HCT116 (cell line): ENCODE results near the gene FKBP1A.

ENCODE experiments used
- ATF3 ChIP-seq: IDR thresholded peaks from 2 replicates; pipeline ENCODE4 v1.6.1; 2012
- CTCF ChIP-seq, 3 experiments: fragments of 200-600 bp in 1 of 3; sonication (generic) in 1 of 3; IDR thresholded peaks in 2 of 3; conservative IDR thresholded peaks in 1 of 3; 2 replicates each; pipeline ENCODE4 v1.5.1; 2012 to 2017; ENCODE audit warnings: low read depth in 2 of 3, low read length in 2 of 3, antibody characterized with exemption in 1 of 3, borderline replicate concordance in 1 of 3, control low read depth in 1 of 3, mild to moderate bottlenecking in 1 of 3, mixed read lengths in 1 of 3, mixed run types in 1 of 3, moderate library complexity in 1 of 3; ENCODE audit not compliant: insufficient read depth in 1 of 3
- EGR1 ChIP-seq: IDR thresholded peaks from 2 replicates; pipeline ENCODE4 v1.6.1; 2012; ENCODE audit warnings: low read depth
- EZH2 ChIP-seq: fragments of 200-600 bp; sonication (generic); IDR thresholded peaks from 2 replicates; pipeline ENCODE4 v1.6.1; 2017; ENCODE audit warnings: antibody characterized with exemption, mixed run types
- EZH2phosphoT487 ChIP-seq: fragments of 200-600 bp; IDR thresholded peaks from 2 replicates; pipeline ENCODE4 v1.6.1; 2018; ENCODE audit warnings: antibody characterized with exemption, borderline replicate concordance
- JUND ChIP-seq: IDR thresholded peaks from 2 replicates; pipeline ENCODE4 v1.6.1; 2012
- POLR2A ChIP-seq: IDR thresholded peaks from 2 replicates; pipeline ENCODE4 v1.7.0; 2011; ENCODE audit warnings: borderline replicate concordance; ENCODE audit not compliant: insufficient read depth, insufficient read length; ENCODE audit errors: extremely low read depth
- POLR2AphosphoS5 ChIP-seq: IDR thresholded peaks from 2 replicates; pipeline ENCODE4 v1.6.1; 2011; ENCODE audit warnings: mild to moderate bottlenecking, low read depth, low read length, moderate library complexity
- SIN3A ChIP-seq: IDR thresholded peaks from 2 replicates; pipeline ENCODE4 v1.6.1; 2012; ENCODE audit warnings: low read depth
- YY1 ChIP-seq: IDR thresholded peaks from 2 replicates; pipeline ENCODE4 v1.6.1; 2011; ENCODE audit warnings: low read length, low read depth, moderate library complexity, mild to moderate bottlenecking; ENCODE audit not compliant: insufficient replicate concordance; ENCODE audit errors: extremely low read depth

- TF ChIP-seq SIN3A: no peak
- TF ChIP-seq CTCF (IDR thresholded peaks at IDR 0.05 in 2 of 3, conservative IDR thresholded peaks at IDR 0.05 in 1 of 3; ENCODE audit: borderline replicate concordance in 1 of 3, insufficient read depth in 1 of 3, low read depth in 2 of 3, low read length in 2 of 3): no peak
- no peak for TF ChIP-seq EGR1
- no peak for TF ChIP-seq POLR2AphosphoS5
- no peak for TF ChIP-seq JUND
- no peak for TF ChIP-seq EZH2
- TF ChIP-seq YY1: no peak
- TF ChIP-seq ATF3: no peak
- no peak for TF ChIP-seq POLR2A
- no peak for TF ChIP-seq EZH2phosphoT487
Measured at GRCh38 chr20:1333462-1334369, 59.1 kb downstream of the FKBP1A start.
